ENCODE data around the gene TMEM86B. TPM values are rescaled to one million over a fixed set of nuclear protein-coding genes. Genes with fewer than 3 reads are reported as not detected.

Gene TMEM86B
- total and polyA plus RNA-seq, 8 donors = 1.0 to 27.3 (median 1.6) TPM

- DNase-seq (peak in 2 of 6 donors; percentile 30 to 67), ATAC-seq (no peak), FAIRE-seq (no peak)
- WGBS, 2 donors = 84 to 86% methylated on average over 17 of the region's 17 CpGs
- Histone ChIP-seq H3K9me3 (no peaks in the 10 kb centered on the region), H3K27me3 (no peaks in the 10 kb centered on the region), H3K36me3 (peaks cover 0 to 35% (median 7%) of the 10 kb centered on the region in 3 donors), H3K27ac (no peak overlapping the region), H3K4me1 (no peaks in the 10 kb centered on the region), H3K4me3 (no peak overlapping the region)
- no peak for TF ChIP-seq CTCF (IDR thresholded peaks at IDR 0.05)
- intact Hi-C loops (cut with DNase I) = no loop called here
Observed at GRCh38 chr19:55229789-55230182, 1.2 kb upstream of the TMEM86B start.

DNA sequence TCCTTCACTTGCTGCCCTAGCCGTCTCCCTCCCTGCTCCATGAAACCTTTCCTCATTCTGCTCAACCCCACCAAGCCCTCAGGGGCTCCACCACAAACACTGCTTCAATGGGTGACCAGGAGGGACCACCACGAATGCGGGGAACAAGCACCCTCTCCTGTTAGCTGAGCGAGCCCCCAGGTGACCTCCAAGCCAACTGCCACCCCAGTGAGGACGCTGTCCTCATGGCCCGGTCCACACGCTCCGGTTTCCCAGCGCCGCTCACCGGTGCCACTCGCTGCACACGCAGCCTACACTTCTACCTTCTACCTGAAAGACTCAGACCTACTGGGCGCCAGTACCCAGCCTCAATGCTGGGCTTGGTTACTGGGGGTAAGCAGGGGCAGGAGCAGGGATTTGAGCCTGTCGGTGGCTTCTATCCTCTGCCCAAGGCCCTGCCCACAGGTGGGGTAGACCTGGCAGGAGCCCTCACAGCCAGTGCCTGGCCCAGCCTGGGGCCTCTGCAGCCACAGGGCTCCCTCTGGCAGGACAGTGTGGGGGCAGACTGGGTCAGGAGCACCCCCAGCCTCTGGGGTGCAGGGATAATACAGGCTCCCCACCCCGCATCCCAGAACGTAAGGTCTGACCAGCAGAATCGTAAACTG, 704 bp upstream of the TMEM86B start:
- no peaks in the 10 kb centered on the region for H3K4me1 ChIP-seq
- H3K27me3 ChIP-seq = no peaks in the 10 kb centered on the region
- no peak overlapping the region for H3K27ac ChIP-seq
- FAIRE-seq (no peak), ATAC-seq (no peak), DNase-seq (peak in 1 of 6 donors; percentile 15)
- intact Hi-C loops (cut with DNase I) = no loop called here
- H3K36me3 ChIP-seq = peaks cover 0 to 30% (median 7%) of the 10 kb centered on the region in 3 donors
- TF ChIP-seq CTCF (IDR thresholded peaks at IDR 0.05) = no peak
- no peaks in the 10 kb centered on the region for H3K9me3 ChIP-seq
- no peak overlapping the region for H3K4me3 ChIP-seq
- WGBS, 2 donors = 94 to 97% methylated on average over 18 of the region's 18 CpGs

- H3K36me3 ChIP-seq = peaks cover 0 to 23% (median 7%) of the 10 kb centered on the region in 3 donors
- 82 to 88% methylated on average over 17 of the region's 17 CpGs for WGBS, 2 donors
- no peaks in the 10 kb centered on the region for H3K9me3 ChIP-seq
- DNase-seq (peak in 2 of 6 donors; percentile 27 to 64), FAIRE-seq (no peak), ATAC-seq (peak in 1 of 4 donors; percentile 7)
- no peak overlapping the region for H3K27ac ChIP-seq
- H3K27me3 ChIP-seq = no peaks in the 10 kb centered on the region
- TF ChIP-seq CTCF (IDR thresholded peaks at IDR 0.05) = no peak
- no peak overlapping the region for H3K4me3 ChIP-seq
- H3K4me1 ChIP-seq = no peaks in the 10 kb centered on the region
- intact Hi-C loops (cut with DNase I) = no loop called here
Observed at GRCh38 chr19:55228015-55228391, 560 bp downstream of the TMEM86B start.

GRCh38 chr19:55227241-55228014, 1.1 kb downstream of the TMEM86B start:
- TF ChIP-seq CTCF (IDR thresholded peaks at IDR 0.05) = no peak
- WGBS, 2 donors = 94 to 95% methylated on average over 23 to 25 of the region's 25 CpGs
- intact Hi-C loops (cut with DNase I) = no loop called here
- Histone ChIP-seq H3K27me3 (no peaks in the 10 kb centered on the region), H3K4me1 (no peaks in the 10 kb centered on the region), H3K4me3 (no peak overlapping the region), H3K27ac (no peak overlapping the region), H3K36me3 (peaks cover 0 to 17% (median 7%) of the 10 kb centered on the region in 3 donors), H3K9me3 (no peaks in the 10 kb centered on the region)
- DNase-seq (peak in 1 of 6 donors; percentile 76), ATAC-seq (peak in 1 of 4 donors; percentile 2), FAIRE-seq (no peak)

GRCh38 chr19:55226788-55227187, 1.8 kb downstream of the TMEM86B start:
- no peak for TF ChIP-seq CTCF (IDR thresholded peaks at IDR 0.05)
- Histone ChIP-seq H3K9me3 (no peaks in the 10 kb centered on the region), H3K27ac (no peak overlapping the region), H3K36me3 (peaks cover 0 to 11% (median 7%) of the 10 kb centered on the region in 3 donors), H3K27me3 (no peaks in the 10 kb centered on the region), H3K4me3 (no peak overlapping the region), H3K4me1 (no peaks in the 10 kb centered on the region)
- intact Hi-C loops (cut with DNase I) = no loop called here
- ATAC-seq = no peak
- no peak for FAIRE-seq
- WGBS, 2 donors = 88 to 90% methylated on average over 18 of the region's 18 CpGs
- no peak for DNase-seq
